ENCODE measurements around the gene KCMF1.

KCMF1 gene

GRCh38 chr2:84989927-84990326 is 19.0 kb downstream of the KCMF1 start:
- Histone ChIP-seq H3K9me3 (no peaks in the 10 kb centered on the region), H3K36me3 (no peaks in the 10 kb centered on the region), H3K27me3 (no peaks in the 10 kb centered on the region), H3K4me3 (ENCODE audit: low read depth, low read length) (no peak overlapping the region), H3K4me1 (no peaks in the 10 kb centered on the region)
- no peak for TF ChIP-seq CTCF (IDR thresholded peaks at IDR 0.05; ENCODE audit: low read depth, low read length)
- no peak for DNase-seq

GRCh38 chr2:84991404-84992160 is 20.6 kb downstream of the KCMF1 start:
- H3K4me1 ChIP-seq = no peaks in the 10 kb centered on the region
- no peak overlapping the region for H3K4me3 ChIP-seq (ENCODE audit: low read depth, low read length)
- TF ChIP-seq CTCF (IDR thresholded peaks at IDR 0.05; ENCODE audit: low read depth, low read length) = no peak
- H3K9me3 ChIP-seq = no peaks in the 10 kb centered on the region
- H3K36me3 ChIP-seq = no peaks in the 10 kb centered on the region
- no peak for DNase-seq
- H3K27me3 ChIP-seq = no peaks in the 10 kb centered on the region

- Histone ChIP-seq H3K27me3 (no peaks in the 10 kb centered on the region), H3K4me3 (ENCODE audit: low read depth, low read length) (no peak overlapping the region), H3K4me1 (no peaks in the 10 kb centered on the region), H3K36me3 (no peaks in the 10 kb centered on the region), H3K9me3 (no peaks in the 10 kb centered on the region)
- DNase-seq = no peak
- TF ChIP-seq CTCF (IDR thresholded peaks at IDR 0.05; ENCODE audit: low read depth, low read length) = no peak
Measured at GRCh38 chr2:84995826-84996225, 24.9 kb downstream of the KCMF1 start.

- no peak overlapping the region for H3K4me3 ChIP-seq (ENCODE audit: low read depth, low read length)
- no peak for DNase-seq
- H3K27me3 ChIP-seq = no peaks in the 10 kb centered on the region
- no peaks in the 10 kb centered on the region for H3K9me3 ChIP-seq
- H3K4me1 ChIP-seq = no peaks in the 10 kb centered on the region
- H3K36me3 ChIP-seq = no peaks in the 10 kb centered on the region
- TF ChIP-seq CTCF (IDR thresholded peaks at IDR 0.05; ENCODE audit: low read depth, low read length) = no peak
Measured at GRCh38 chr2:84996909-84997308, 25.9 kb downstream of the KCMF1 start.

GRCh38 chr2:84999553-84999955 is 28.6 kb downstream of the KCMF1 start:
- Histone ChIP-seq H3K4me3 (ENCODE audit: low read depth, low read length) (no peak overlapping the region), H3K36me3 (no peaks in the 10 kb centered on the region), H3K4me1 (no peaks in the 10 kb centered on the region), H3K9me3 (no peaks in the 10 kb centered on the region), H3K27me3 (no peaks in the 10 kb centered on the region)
- no peak for TF ChIP-seq CTCF (IDR thresholded peaks at IDR 0.05; ENCODE audit: low read depth, low read length)
- DNase-seq = no peak

GRCh38 chr2:85001595-85001994 is 30.6 kb downstream of the KCMF1 start:
- H3K36me3 ChIP-seq = no peaks in the 10 kb centered on the region
- H3K4me3 ChIP-seq (ENCODE audit: low read depth, low read length) = no peak overlapping the region
- TF ChIP-seq CTCF (IDR thresholded peaks at IDR 0.05; ENCODE audit: low read depth, low read length) = no peak
- H3K4me1 ChIP-seq = no peaks in the 10 kb centered on the region
- DNase-seq = no peak
- H3K9me3 ChIP-seq = no peaks in the 10 kb centered on the region
- no peaks in the 10 kb centered on the region for H3K27me3 ChIP-seq

Measured in BE2C (cell line).